GM23338 (cell line): ENCODE data around the gene MYT1. TPM values are rescaled to one million over a fixed set of nuclear protein-coding genes. Genes with fewer than 3 reads are reported as not detected.

Source experiments
- ATAC-seq: fragments of 200-7000 bp; cut with Tn5 transposase; 3 replicates; pipeline ENCODE4 v1.9.1; 2020
- DNase-seq: peaks from one replicate; pipeline ENCODE4 v3.0.0-alpha.2; 2015; ENCODE audit warnings: low spot score
- H2AFZ ChIP-seq: fragments of 200-600 bp; sonication (generic); 2 replicates; pipeline ENCODE4 v1.8.0; 2016; ENCODE audit warnings: antibody characterized with exemption, mild to moderate bottlenecking, moderate library complexity
- H3F3A ChIP-seq: fragments of 200-600 bp; sonication (generic); replicated peaks from 2 replicates; pipeline ENCODE4 v1.8.0; 2017; ENCODE audit warnings: antibody characterized with exemption, mixed run types, low read depth
- H3K27ac ChIP-seq: fragments of 200-600 bp; sonication (generic); 2 replicates; pipeline ENCODE4 v1.6.1; 2016; ENCODE audit warnings: low read depth
- H3K27me3 ChIP-seq: fragments of 200-600 bp; sonication (generic); 2 replicates; pipeline ENCODE4 v1.8.0; 2016; ENCODE audit warnings: mild to moderate bottlenecking, mixed run types, moderate library complexity; ENCODE audit not compliant: insufficient read depth
- H3K36me3 ChIP-seq: fragments of 200-600 bp; sonication (generic); 2 replicates; pipeline ENCODE4 v1.8.0; 2016; ENCODE audit warnings: mild to moderate bottlenecking; ENCODE audit not compliant: insufficient read depth
- H3K4me1 ChIP-seq: fragments of 200-600 bp; sonication (generic); 2 replicates; pipeline ENCODE4 v1.8.0; 2016; ENCODE audit warnings: mild to moderate bottlenecking, moderate library complexity; ENCODE audit not compliant: insufficient read depth
- H3K4me2 ChIP-seq: fragments of 200-600 bp; sonication (generic); 2 replicates; pipeline ENCODE4 v1.7.1; 2017; ENCODE audit warnings: mixed run types
- H3K4me3 ChIP-seq: fragments of 200-600 bp; sonication (generic); 2 replicates; pipeline ENCODE4 v1.6.1; 2016; ENCODE audit warnings: mixed run types
- H3K79me2 ChIP-seq: fragments of 200-600 bp; sonication (generic); replicated peaks from 2 replicates; pipeline ENCODE4 v1.8.0; 2017; ENCODE audit warnings: mild to moderate bottlenecking; ENCODE audit not compliant: insufficient read depth
- H3K9me2 ChIP-seq: fragments of 200-600 bp; sonication (generic); 2 replicates; pipeline ENCODE4 v1.8.0; 2017; ENCODE audit not compliant: insufficient read depth
- H4K20me1 ChIP-seq: fragments of 200-600 bp; sonication (generic); replicated peaks from 2 replicates; pipeline ENCODE4 v1.8.0; 2017; ENCODE audit warnings: mild to moderate bottlenecking; ENCODE audit not compliant: insufficient read depth
- H3K27ac Mint-ChIP-seq: 2 replicates; pipeline ENCODE4 v1.8.0; 2020; ENCODE audit warnings: inconsistent platforms, mild to moderate bottlenecking, moderate library complexity, mixed read lengths
- H3K27me3 Mint-ChIP-seq: 3 replicates; pipeline ENCODE4 v1.8.0; 2022; ENCODE audit warnings: low read depth, mild to moderate bottlenecking, moderate library complexity, mixed read lengths, inconsistent platforms; ENCODE audit not compliant: insufficient read depth, poor library complexity
- H3K36me3 Mint-ChIP-seq: 3 replicates; pipeline ENCODE4 v1.8.0; 2021; ENCODE audit warnings: low read depth, mild to moderate bottlenecking, inconsistent platforms, moderate library complexity, mixed read lengths
- H3K4me1 Mint-ChIP-seq: 3 replicates; pipeline ENCODE4 v1.8.0; 2020; ENCODE audit warnings: mild to moderate bottlenecking, inconsistent platforms, mixed read lengths
- H3K4me3 Mint-ChIP-seq: 3 replicates; pipeline ENCODE4 v1.8.0; 2021; ENCODE audit warnings: moderate library complexity, mild to moderate bottlenecking, inconsistent platforms, mixed read lengths
- H3K9me3 Mint-ChIP-seq: 3 replicates; pipeline ENCODE4 v1.8.0; 2020; ENCODE audit warnings: moderate library complexity, mild to moderate bottlenecking, inconsistent platforms, mixed read lengths
- CREB1 ChIP-seq: fragments of 250-450 bp; sonication (Bioruptor Pico); IDR thresholded peaks from 2 replicates; pipeline ENCODE4 v1.5.0; 2020; ENCODE audit warnings: low read depth, mild to moderate bottlenecking, moderate library complexity
- EZH2 ChIP-seq: fragments of 200-600 bp; sonication (generic); IDR thresholded peaks from one replicate; pipeline ENCODE4 v1.8.0; 2017; ENCODE audit warnings: antibody characterized with exemption, mild to moderate bottlenecking, low read depth; ENCODE audit not compliant: unreplicated experiment
- EZH2phosphoT487 ChIP-seq: fragments of 200-600 bp; sonication (generic); IDR thresholded peaks from one replicate; pipeline ENCODE4 v1.8.1; 2018; ENCODE audit warnings: antibody characterized with exemption; ENCODE audit not compliant: unreplicated experiment
- JUNB ChIP-seq: IDR thresholded peaks from one replicate; pipeline ENCODE4 v1.6.1; 2016; ENCODE audit warnings: antibody characterized with exemption; ENCODE audit not compliant: unreplicated experiment
- NANOG ChIP-seq: IDR thresholded peaks from 2 replicates; pipeline ENCODE4 v1.6.1; 2016; ENCODE audit warnings: antibody characterized with exemption, borderline replicate concordance
- POLR2AphosphoS5 ChIP-seq: IDR thresholded peaks from 2 replicates; pipeline ENCODE4 v1.6.1; 2016; ENCODE audit warnings: antibody characterized with exemption, low read depth
- STAT1 ChIP-seq: IDR thresholded peaks from one replicate; pipeline ENCODE4 v1.6.1; 2016; ENCODE audit warnings: antibody characterized with exemption; ENCODE audit not compliant: unreplicated experiment
- ZNF114 ChIP-seq: fragments of 250-450 bp; sonication (Bioruptor Pico); IDR thresholded peaks from 2 replicates; pipeline ENCODE4 v1.5.0; 2020; ENCODE audit warnings: mild to moderate bottlenecking, moderate library complexity
- ZNF331 ChIP-seq: fragments of 250-450 bp; sonication (Bioruptor Pico); IDR thresholded peaks from 2 replicates; pipeline ENCODE4 v1.5.0; 2020; ENCODE audit warnings: low read depth, mild to moderate bottlenecking, moderate library complexity
- polyA plus RNA-seq: library from polyadenylated mRNA; unstranded; fragments of >200 nt; fragmentation: Nextera tagmentation; extraction: Ambion mirVana; gene quantifications from 2 replicates; pipeline ENCODE4 v1.2.1, GENCODE V29; 2016
- total RNA-seq: library from RNA; depleted of rRNA; stranded (reverse); fragments of >200 nt; shearing (Covaris generic); gene quantifications from 2 replicates; pipeline ENCODE4 v1.2.3, GENCODE V29; 2014
- TF ChIP-seq, protein P1 (sequence below): IDR thresholded peaks from one replicate; pipeline ENCODE4 v1.6.1; 2018; ENCODE audit warnings: antibody characterized with exemption; ENCODE audit not compliant: unreplicated experiment
- TF ChIP-seq, protein P2 (sequence below): IDR thresholded peaks from 2 replicates; pipeline ENCODE4 v1.6.1; 2016; ENCODE audit warnings: antibody characterized with exemption
- TF ChIP-seq, protein P3 (sequence below), 2 experiments: fragments of 200-600 bp in 1 of 2; sonication (generic) in 1 of 2; conservative IDR thresholded peaks; 2 replicates each; pipeline versions ENCODE4 v1.5.1 to v1.6.1; 2016 to 2017; ENCODE audit warnings: antibody characterized with exemption in 2 of 2, low read depth in 2 of 2, mild to moderate bottlenecking in 2 of 2, moderate library complexity in 1 of 2
- TF ChIP-seq, protein P4 (sequence below): fragments of 250-450 bp; sonication (Bioruptor Pico); IDR thresholded peaks from 2 replicates; pipeline ENCODE4 v1.5.0; 2020; ENCODE audit warnings: mild to moderate bottlenecking, moderate library complexity

The MYT1 gene
- total and polyA plus RNA-seq, 2 experiments from 2014 or later, result 0.83 to 1.6 TPM

DNA sequence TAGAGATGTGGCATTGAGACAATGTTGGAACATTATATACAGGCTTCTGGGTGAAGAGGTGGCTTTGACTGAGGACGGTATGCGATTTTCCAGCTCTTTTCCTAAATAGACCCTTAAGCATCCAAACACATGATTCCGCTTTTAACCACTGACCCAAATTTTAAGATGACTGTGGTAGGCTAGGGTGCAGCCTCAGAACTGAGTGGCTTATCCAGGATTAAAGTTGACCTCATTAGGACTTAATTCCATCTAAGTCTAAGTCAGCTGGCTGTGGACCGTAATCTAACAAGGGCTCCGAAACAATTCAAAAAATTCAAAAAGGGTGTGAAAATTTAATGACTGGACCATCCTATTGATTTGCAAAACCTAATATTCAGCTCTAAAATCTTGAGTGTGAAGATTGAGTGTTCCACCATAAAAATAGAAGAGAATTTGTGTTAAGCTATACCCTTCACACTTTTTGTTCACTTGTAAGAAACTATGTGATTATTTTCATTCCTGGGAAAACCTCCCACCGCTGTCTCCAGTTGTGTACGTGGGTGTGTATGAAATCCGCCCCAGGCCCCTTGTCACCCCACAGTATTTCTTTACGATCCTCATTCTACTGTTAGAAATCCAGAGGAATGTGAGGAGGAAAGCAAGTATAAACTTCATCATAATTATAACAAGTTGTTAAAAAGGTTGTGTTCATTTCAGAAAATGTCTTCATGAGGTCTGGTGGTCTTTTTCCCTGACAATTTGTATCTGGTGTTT is 94.0 kb downstream of the MYT1 start:
- H3K4me1 ChIP-seq, result peaks cover 32% of the 10 kb centered on the region
- peaks cover 29% of the 10 kb centered on the region for H3K4me1 Mint-ChIP-seq
- no peak overlapping the region; the same call in 1 of the 2 replicates for H3K27ac Mint-ChIP-seq
- H3K79me2 ChIP-seq, result peaks cover 71% of the 10 kb centered on the region
- H3K27me3 ChIP-seq, result no peaks in the 10 kb centered on the region
- no peak for TF ChIP-seq ZNF114 (CRISPR knock-in tag)
- TF ChIP-seq, protein P1, sequence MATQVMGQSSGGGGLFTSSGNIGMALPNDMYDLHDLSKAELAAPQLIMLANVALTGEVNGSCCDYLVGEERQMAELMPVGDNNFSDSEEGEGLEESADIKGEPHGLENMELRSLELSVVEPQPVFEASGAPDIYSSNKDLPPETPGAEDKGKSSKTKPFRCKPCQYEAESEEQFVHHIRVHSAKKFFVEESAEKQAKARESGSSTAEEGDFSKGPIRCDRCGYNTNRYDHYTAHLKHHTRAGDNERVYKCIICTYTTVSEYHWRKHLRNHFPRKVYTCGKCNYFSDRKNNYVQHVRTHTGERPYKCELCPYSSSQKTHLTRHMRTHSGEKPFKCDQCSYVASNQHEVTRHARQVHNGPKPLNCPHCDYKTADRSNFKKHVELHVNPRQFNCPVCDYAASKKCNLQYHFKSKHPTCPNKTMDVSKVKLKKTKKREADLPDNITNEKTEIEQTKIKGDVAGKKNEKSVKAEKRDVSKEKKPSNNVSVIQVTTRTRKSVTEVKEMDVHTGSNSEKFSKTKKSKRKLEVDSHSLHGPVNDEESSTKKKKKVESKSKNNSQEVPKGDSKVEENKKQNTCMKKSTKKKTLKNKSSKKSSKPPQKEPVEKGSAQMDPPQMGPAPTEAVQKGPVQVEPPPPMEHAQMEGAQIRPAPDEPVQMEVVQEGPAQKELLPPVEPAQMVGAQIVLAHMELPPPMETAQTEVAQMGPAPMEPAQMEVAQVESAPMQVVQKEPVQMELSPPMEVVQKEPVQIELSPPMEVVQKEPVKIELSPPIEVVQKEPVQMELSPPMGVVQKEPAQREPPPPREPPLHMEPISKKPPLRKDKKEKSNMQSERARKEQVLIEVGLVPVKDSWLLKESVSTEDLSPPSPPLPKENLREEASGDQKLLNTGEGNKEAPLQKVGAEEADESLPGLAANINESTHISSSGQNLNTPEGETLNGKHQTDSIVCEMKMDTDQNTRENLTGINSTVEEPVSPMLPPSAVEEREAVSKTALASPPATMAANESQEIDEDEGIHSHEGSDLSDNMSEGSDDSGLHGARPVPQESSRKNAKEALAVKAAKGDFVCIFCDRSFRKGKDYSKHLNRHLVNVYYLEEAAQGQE, result no peak
- no peak for TF ChIP-seq CREB1
- TF ChIP-seq, protein P2, sequence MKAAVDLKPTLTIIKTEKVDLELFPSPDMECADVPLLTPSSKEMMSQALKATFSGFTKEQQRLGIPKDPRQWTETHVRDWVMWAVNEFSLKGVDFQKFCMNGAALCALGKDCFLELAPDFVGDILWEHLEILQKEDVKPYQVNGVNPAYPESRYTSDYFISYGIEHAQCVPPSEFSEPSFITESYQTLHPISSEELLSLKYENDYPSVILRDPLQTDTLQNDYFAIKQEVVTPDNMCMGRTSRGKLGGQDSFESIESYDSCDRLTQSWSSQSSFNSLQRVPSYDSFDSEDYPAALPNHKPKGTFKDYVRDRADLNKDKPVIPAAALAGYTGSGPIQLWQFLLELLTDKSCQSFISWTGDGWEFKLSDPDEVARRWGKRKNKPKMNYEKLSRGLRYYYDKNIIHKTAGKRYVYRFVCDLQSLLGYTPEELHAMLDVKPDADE, result no peak
- TF ChIP-seq, protein P3, sequence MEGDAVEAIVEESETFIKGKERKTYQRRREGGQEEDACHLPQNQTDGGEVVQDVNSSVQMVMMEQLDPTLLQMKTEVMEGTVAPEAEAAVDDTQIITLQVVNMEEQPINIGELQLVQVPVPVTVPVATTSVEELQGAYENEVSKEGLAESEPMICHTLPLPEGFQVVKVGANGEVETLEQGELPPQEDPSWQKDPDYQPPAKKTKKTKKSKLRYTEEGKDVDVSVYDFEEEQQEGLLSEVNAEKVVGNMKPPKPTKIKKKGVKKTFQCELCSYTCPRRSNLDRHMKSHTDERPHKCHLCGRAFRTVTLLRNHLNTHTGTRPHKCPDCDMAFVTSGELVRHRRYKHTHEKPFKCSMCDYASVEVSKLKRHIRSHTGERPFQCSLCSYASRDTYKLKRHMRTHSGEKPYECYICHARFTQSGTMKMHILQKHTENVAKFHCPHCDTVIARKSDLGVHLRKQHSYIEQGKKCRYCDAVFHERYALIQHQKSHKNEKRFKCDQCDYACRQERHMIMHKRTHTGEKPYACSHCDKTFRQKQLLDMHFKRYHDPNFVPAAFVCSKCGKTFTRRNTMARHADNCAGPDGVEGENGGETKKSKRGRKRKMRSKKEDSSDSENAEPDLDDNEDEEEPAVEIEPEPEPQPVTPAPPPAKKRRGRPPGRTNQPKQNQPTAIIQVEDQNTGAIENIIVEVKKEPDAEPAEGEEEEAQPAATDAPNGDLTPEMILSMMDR (conservative IDR thresholded peaks at IDR 0.05; ENCODE audit: low read depth in 2 of 2), result no peak
- TF ChIP-seq, protein P4, sequence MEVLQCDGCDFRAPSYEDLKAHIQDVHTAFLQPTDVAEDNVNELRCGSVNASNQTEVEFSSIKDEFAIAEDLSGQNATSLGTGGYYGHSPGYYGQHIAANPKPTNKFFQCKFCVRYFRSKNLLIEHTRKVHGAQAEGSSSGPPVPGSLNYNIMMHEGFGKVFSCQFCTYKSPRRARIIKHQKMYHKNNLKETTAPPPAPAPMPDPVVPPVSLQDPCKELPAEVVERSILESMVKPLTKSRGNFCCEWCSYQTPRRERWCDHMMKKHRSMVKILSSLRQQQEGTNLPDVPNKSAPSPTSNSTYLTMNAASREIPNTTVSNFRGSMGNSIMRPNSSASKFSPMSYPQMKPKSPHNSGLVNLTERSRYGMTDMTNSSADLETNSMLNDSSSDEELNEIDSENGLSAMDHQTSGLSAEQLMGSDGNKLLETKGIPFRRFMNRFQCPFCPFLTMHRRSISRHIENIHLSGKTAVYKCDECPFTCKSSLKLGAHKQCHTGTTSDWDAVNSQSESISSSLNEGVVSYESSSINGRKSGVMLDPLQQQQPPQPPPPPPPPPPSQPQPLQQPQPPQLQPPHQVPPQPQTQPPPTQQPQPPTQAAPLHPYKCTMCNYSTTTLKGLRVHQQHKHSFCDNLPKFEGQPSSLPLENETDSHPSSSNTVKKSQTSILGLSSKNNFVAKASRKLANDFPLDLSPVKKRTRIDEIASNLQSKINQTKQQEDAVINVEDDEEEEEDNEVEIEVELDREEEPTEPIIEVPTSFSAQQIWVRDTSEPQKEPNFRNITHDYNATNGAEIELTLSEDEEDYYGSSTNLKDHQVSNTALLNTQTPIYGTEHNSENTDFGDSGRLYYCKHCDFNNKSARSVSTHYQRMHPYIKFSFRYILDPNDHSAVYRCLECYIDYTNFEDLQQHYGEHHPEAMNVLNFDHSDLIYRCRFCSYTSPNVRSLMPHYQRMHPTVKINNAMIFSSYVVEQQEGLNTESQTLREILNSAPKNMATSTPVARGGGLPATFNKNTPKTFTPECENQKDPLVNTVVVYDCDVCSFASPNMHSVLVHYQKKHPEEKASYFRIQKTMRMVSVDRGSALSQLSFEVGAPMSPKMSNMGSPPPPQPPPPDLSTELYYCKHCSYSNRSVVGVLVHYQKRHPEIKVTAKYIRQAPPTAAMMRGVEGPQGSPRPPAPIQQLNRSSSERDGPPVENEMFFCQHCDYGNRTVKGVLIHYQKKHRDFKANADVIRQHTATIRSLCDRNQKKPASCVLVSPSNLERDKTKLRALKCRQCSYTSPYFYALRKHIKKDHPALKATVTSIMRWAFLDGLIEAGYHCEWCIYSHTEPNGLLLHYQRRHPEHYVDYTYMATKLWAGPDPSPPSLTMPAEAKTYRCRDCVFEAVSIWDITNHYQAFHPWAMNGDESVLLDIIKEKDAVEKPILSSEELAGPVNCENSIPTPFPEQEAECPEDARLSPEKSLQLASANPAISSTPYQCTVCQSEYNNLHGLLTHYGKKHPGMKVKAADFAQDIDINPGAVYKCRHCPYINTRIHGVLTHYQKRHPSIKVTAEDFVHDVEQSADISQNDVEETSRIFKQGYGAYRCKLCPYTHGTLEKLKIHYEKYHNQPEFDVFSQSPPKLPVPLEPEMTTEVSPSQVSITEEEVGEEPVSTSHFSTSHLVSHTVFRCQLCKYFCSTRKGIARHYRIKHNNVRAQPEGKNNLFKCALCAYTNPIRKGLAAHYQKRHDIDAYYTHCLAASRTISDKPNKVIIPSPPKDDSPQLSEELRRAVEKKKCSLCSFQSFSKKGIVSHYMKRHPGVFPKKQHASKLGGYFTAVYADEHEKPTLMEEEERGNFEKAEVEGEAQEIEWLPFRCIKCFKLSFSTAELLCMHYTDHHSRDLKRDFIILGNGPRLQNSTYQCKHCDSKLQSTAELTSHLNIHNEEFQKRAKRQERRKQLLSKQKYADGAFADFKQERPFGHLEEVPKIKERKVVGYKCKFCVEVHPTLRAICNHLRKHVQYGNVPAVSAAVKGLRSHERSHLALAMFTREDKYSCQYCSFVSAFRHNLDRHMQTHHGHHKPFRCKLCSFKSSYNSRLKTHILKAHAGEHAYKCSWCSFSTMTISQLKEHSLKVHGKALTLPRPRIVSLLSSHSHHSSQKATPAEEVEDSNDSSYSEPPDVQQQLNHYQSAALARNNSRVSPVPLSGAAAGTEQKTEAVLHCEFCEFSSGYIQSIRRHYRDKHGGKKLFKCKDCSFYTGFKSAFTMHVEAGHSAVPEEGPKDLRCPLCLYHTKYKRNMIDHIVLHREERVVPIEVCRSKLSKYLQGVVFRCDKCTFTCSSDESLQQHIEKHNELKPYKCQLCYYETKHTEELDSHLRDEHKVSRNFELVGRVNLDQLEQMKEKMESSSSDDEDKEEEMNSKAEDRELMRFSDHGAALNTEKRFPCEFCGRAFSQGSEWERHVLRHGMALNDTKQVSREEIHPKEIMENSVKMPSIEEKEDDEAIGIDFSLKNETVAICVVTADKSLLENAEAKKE (CRISPR knock-in tag), result no peak
- TF ChIP-seq EZH2, result no peak
- no peak for TF ChIP-seq STAT1
- TF ChIP-seq JUNB, result no peak
- TF ChIP-seq POLR2AphosphoS5, result no peak
- TF ChIP-seq NANOG, result no peak
- TF ChIP-seq ZNF331 (CRISPR knock-in tag), result no peak
- TF ChIP-seq EZH2phosphoT487, result no peak
- H3K4me3 ChIP-seq, result peak overlapping the region; percentile 36; the same call in 1 of the 2 replicates
- 0 out of 2 replicates have a peak, but pooled peaks cover 3% of the 10 kb centered on the region for H3F3A ChIP-seq
- H3K9me3 Mint-ChIP-seq, result no peaks in the 10 kb centered on the region; the same call in 2 of the 3 replicates
- H2AFZ ChIP-seq, result no peak overlapping the region
- H3K27ac ChIP-seq, result no peak overlapping the region
- H3K4me3 Mint-ChIP-seq, result peak overlapping the region; percentile 2; the same call in 1 of the 3 replicates
- ATAC-seq, result no peak
- no peaks in the 10 kb centered on the region for H3K36me3 ChIP-seq
- no peaks in the 10 kb centered on the region for H3K9me2 ChIP-seq
- peak overlapping the region; percentile 70 for H3K4me2 ChIP-seq
- peaks cover 7% of the 10 kb centered on the region; the same call in 2 of the 3 replicates for H3K36me3 Mint-ChIP-seq
- DNase-seq, result no peak
- H4K20me1 ChIP-seq, result peaks cover 12% of the 10 kb centered on the region
- peaks cover 18% of the 10 kb centered on the region for H3K27me3 Mint-ChIP-seq
